Ecto neural progenitor cell (in vitro differentiated cells): ENCODE measurements around the gene SRCIN1.
"Not testable (repeated sequence)": the region's sequence is repeated elsewhere in the genome, so short reads cannot be mapped to it uniquely, and the experiment has no call there.

ENCODE experiments used
- DNase-seq: peaks from one replicate; pipeline ENCODE4 v3.0.0-alpha.2; 2018; ENCODE audit warnings: low spot score

Gene SRCIN1, protein sequence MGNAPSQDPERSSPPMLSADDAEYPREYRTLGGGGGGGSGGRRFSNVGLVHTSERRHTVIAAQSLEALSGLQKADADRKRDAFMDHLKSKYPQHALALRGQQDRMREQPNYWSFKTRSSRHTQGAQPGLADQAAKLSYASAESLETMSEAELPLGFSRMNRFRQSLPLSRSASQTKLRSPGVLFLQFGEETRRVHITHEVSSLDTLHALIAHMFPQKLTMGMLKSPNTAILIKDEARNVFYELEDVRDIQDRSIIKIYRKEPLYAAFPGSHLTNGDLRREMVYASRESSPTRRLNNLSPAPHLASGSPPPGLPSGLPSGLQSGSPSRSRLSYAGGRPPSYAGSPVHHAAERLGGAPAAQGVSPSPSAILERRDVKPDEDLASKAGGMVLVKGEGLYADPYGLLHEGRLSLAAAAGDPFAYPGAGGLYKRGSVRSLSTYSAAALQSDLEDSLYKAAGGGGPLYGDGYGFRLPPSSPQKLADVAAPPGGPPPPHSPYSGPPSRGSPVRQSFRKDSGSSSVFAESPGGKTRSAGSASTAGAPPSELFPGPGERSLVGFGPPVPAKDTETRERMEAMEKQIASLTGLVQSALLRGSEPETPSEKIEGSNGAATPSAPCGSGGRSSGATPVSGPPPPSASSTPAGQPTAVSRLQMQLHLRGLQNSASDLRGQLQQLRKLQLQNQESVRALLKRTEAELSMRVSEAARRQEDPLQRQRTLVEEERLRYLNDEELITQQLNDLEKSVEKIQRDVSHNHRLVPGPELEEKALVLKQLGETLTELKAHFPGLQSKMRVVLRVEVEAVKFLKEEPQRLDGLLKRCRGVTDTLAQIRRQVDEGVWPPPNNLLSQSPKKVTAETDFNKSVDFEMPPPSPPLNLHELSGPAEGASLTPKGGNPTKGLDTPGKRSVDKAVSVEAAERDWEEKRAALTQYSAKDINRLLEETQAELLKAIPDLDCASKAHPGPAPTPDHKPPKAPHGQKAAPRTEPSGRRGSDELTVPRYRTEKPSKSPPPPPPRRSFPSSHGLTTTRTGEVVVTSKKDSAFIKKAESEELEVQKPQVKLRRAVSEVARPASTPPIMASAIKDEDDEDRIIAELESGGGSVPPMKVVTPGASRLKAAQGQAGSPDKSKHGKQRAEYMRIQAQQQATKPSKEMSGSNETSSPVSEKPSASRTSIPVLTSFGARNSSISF

GRCh38 chr17:38605841-38606645 lies at the start of gene SRCIN1:
SRCIN1 (minus strand) TSS chr17:38605952; CDS start chr17:38605705, 247 bp downstream.
- peak; percentile 90 for DNase-seq

DNA sequence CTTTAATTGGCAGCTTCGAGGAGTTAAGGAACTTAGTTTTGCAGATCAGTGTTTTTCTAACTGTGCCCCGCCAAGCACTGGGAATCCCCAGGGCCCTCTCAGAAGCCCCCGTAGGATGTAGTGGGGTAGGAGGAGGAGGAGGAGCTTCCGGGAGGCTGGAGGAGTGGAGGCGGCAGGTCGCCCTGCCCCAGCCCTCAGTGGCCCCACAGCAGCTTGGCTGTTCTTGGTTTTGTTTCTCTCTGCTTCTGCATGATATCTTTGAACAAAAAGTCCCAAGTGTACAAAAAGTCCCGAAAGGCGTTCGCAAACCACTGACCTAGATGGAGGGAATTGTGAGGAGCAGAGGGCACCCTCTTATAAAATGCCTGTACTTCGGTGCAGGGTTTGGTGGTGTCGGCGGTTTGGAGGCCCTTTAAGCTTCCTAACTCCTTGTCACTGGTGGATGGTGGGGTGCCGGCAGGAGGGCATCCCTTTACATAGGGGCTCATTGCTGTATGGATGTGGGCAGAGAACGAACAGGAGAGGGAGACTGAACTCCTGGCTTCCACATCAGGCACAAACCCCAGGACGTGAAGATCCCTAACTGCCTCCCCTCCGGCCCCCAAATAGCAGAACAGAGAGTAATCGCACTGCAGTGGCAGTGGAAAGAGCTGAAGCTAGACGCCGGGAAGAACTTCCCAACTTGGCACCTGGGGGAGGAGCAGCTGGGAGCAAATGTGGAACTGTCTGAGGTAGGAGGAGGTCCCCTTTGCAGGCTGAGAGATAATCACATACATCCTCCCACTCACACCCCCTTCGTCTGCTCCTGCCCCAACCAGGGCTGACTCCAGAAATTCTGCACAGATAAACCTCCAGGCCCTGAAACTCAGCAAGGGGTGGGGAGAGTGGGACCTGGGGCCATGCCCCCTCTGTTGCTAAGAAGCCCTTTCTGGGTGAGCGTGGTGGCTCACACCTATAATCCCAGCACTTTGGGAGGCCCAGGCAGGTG lies 49.0 kb upstream of the SRCIN1 start:
- no peak for DNase-seq

DNA sequence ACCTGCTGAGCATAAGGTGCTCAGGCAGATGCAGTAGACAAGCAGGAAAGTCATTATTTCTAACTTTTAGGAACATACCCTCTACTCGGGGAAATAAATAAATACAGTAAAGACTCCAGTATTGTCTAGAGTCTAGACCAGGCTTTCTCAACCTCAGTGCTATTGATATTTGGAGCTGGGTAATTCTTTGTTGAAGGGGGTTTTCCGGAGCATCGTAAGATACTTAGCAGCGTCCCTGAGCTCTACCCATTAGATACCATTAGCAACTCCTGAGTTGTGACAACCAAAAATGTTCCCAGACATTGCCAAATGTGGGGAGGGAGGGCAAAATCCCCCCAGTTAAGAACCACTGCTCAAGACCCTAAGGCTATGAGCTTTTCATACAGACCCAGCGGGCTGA lies 47.9 kb upstream of the SRCIN1 start:
- no peak for DNase-seq

DNA sequence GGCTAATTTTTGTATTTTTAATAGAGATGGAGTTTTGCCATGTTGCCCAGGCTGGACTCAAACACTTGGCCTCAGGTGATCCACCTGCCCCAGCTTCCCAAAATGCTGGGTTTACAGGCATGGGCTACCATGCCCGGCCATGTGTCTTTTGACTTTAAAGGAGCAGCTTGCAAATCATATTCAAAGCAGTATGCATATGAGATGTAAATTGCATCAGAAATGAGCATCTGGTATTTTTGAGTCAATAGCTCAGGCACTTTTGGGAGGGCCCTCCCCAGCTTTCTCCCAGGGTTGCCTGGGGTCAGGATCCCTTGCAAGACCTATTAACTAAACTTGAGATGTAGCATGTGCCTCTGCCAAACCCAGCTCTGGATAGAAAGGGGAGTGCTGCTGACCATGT lies 47.5 kb upstream of the SRCIN1 start:
- DNase-seq = no peak

DNA sequence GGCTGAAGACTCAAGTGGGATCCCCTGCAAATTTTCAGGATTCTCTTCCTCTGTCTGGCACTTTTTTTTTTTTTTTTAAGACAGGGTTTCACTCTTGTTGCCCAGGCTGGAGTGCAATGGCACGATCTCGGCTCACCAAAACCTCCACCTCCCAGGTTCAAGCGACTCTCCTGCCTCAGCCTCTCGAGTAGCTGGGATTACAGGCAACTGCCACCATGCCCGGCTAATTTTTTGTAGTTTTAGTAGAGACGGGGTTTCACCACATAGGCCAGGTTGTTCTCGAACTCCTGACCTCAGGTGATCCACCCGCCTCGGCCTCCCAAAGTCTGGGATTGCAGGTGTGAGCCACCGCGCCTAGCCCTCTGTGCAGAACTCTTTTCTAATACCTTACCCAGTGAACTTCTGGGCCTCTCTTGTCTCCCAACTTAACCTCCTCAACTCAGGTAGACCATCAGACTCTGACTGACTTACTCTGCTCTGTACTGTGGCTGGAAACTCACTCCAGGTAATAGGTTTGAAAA lies 45.0 kb upstream of the SRCIN1 start:
- DNase-seq = not testable (repeated sequence)

GRCh38 chr17:38637951-38638350 lies 32.2 kb upstream of the SRCIN1 start:
- DNase-seq = no peak

DNA sequence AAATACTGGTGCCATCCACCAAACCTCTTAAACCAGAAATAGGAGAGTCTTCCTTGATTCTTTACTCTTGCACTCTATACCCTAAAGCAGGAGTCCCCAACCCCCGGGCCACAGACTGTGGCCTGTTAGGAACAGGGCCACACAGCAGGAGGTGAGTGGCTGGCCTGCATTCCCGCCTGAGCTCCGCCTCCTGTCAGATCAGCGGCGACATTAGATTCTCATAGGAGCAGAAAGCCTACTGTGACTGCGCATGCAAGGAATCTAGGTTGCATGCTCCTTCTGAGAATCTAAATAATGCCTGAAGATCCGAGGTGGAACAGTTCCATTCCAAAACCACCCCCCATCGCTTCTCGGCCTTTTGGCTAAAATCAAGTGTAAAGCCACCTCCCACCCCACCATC lies 30.3 kb upstream of the SRCIN1 start:
- peak; percentile 77 for DNase-seq

DNA sequence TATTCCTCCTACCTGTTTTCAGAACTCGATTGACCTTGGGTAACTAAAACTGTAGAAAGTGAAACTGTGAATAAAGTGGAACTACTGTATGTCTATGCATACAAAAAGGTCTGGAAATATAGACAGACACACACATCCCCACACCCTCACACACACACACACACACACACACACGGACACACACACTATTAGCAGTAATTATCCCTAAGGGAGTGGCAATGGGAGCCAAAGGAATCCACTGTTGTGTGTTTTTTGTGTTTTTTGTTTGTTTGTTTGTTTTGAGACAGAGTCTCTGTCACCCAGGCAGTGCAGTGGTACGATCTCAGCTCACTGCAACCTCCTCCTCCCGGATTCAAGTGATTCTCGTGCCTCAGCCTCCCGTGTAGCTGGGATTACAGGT lies 26.6 kb upstream of the SRCIN1 start:
- DNase-seq = no peak

DNA sequence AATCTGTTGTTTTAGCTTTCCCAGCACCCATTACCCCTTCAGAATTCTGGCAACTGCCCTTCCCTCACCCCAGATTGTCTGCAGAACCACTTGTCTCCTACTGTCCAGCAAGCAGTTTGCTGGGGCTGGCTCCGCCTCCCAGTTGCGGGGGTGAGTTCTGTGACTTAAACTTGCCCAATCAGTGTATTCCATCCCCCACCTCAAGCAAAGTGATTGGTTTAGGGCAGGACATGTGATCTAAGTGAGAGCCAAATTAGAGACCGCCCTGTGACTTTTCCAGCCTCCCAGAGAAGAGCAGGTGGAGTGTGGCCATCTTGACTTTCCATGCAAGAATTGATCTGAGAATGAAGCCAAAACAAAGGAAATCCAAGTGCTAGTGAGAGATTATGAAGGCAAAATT lies 22.7 kb upstream of the SRCIN1 start:
- peak; percentile 68 for DNase-seq

DNA sequence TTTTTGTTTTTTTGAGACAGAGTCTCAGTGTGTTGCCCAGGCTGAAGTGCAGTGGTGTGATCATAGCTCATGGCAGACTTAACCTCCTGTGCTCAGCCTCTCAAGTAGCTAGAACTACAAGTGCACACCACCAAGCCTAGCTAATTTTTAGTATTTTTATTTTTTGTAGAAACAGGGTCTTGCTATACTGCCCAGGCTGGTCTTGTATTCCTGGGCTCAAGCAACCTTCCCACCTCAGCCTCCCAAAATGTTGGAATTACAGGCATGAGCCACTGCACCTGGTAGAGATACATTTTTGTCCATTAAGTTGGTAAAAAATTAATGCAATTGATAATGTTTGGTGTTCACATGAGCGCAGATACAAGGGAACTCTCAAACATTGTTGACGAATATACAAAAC lies 22.2 kb upstream of the SRCIN1 start:
- DNase-seq = no peak

DNA sequence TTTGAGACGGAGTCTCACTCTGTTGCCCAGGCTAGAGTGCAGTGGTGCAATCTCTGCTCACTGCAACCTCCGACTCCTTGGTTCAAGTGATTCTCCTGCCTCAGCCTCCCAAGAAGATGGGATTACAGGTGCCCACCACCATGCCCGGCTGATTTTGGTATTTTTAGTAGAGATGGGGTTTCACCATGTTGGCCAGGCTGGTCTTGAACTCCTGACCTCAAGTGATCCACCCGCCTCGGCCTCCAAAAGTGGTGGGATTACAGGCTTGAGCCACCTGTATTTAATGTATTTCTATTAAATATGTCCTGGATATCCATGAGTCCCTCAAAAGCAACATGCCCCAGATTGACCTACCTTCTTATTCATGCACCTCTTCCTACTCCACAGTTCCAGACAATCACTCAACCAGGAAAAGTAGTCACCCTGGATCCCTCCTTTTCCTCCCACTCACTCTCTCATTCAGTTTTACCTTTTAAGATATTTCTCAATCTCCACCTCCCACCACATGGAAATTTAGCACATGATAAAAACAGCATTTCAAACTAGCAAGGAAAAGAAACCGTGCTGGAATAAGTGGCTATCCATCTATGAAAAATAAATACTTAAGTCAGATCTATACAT lies 21.0 kb upstream of the SRCIN1 start:
- DNase-seq = not testable (repeated sequence)

DNA sequence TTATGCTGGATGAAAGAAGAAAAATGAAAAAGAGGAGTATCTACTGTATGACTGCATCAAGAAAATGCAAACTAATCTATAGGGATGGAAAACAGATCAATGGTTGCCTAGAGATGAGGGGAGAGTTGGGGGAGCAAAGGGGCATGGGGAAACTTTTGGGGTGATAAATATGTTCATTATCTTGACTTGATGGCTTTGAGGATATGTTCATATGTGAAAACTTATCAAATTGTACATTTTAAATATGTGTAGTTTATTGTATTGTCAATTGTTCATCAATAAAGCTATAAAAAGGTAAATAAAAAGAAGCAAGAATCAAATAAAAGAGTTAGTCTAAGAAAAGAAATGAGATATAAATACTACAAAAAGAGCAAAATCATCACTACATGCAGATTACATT lies 19.7 kb upstream of the SRCIN1 start:
- DNase-seq = no peak

- not testable (repeated sequence) for DNase-seq
These were observed 19.1 kb upstream of the SRCIN1 start for GRCh38 chr17:38624782-38625355.

GRCh38 chr17:38621538-38621937 lies 15.8 kb upstream of the SRCIN1 start:
- DNase-seq = no peak

DNA sequence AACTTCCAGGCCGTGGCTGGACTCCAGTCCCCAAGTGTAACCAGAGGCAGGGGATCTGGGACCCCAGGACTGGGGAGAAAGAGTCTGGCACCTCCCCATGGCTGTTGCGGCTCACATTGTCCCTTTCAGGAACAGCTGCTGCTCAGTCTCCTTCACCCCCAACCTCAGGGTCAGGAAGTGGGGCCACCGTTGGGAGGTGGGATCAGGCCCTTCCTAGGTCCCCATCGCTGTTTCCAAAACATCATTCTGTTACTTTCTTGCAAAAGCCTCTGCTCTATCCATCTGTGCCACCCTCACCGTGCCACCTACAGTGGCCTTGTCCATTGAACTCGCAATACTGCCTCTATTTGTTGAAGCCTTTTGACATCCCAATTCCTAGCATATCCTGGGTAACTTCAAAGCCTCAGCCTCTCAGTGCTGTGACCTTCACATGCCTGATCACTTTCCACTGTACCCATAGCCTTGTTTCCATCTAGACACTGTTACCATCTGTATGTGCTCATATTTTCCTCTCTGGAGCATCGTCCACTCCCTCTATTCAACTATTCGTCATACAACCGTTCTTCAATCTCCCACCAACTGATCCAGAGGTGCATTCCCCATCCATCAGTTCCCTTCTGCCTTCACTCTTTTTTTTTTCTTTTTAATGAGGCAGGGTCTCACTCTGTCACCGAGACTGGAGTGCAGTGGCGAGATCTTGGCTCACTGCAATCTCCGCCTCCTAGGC lies 15.0 kb upstream of the SRCIN1 start:
- DNase-seq = no peak

- DNase-seq = no peak
These were observed 14.3 kb upstream of the SRCIN1 start for GRCh38 chr17:38619937-38620550.

DNA sequence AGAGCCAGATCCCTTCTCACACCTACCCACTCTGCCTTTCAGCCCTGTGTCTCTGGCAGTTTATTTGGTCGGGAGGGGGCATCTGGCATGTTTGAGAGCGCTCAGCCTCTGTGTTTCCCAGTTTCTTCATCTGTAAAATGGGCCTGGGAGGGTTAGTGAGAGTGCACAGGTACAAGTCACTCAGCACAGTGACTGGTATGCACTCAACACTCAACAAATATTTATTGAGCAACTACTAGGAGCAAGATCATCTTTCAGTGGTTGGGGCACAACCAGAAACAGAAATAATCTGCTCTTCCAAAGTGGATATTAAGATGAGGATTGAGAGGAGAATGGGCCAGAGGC lies 13.7 kb upstream of the SRCIN1 start:
- no peak for DNase-seq
